GM23338 (cell line): ENCODE measurements around the gene VEGFC. TPM values are rescaled to one million over a fixed set of nuclear protein-coding genes. Genes with fewer than 3 reads are reported as not detected.
A peak's percentile ranks its signal among the peaks of the same experiment; 100 is the strongest.

Source experiments
- ATAC-seq: fragments of 200-7000 bp; cut with Tn5 transposase; 3 replicates; pipeline ENCODE4 v1.9.1; 2020
- DNase-seq: peaks from one replicate; pipeline ENCODE4 v3.0.0-alpha.2; 2015; ENCODE audit warnings: low spot score
- H2AFZ ChIP-seq: fragments of 200-600 bp; sonication (generic); 2 replicates; pipeline ENCODE4 v1.8.0; 2016; ENCODE audit warnings: antibody characterized with exemption, mild to moderate bottlenecking, moderate library complexity
- H3F3A ChIP-seq: fragments of 200-600 bp; sonication (generic); replicated peaks from 2 replicates; pipeline ENCODE4 v1.8.0; 2017; ENCODE audit warnings: antibody characterized with exemption, mixed run types, low read depth
- H3K27ac ChIP-seq: fragments of 200-600 bp; sonication (generic); 2 replicates; pipeline ENCODE4 v1.6.1; 2016; ENCODE audit warnings: low read depth
- H3K27me3 ChIP-seq: fragments of 200-600 bp; sonication (generic); 2 replicates; pipeline ENCODE4 v1.8.0; 2016; ENCODE audit warnings: mild to moderate bottlenecking, mixed run types, moderate library complexity; ENCODE audit not compliant: insufficient read depth
- H3K36me3 ChIP-seq: fragments of 200-600 bp; sonication (generic); 2 replicates; pipeline ENCODE4 v1.8.0; 2016; ENCODE audit warnings: mild to moderate bottlenecking; ENCODE audit not compliant: insufficient read depth
- H3K4me1 ChIP-seq: fragments of 200-600 bp; sonication (generic); 2 replicates; pipeline ENCODE4 v1.8.0; 2016; ENCODE audit warnings: mild to moderate bottlenecking, moderate library complexity; ENCODE audit not compliant: insufficient read depth
- H3K4me2 ChIP-seq: fragments of 200-600 bp; sonication (generic); 2 replicates; pipeline ENCODE4 v1.7.1; 2017; ENCODE audit warnings: mixed run types
- H3K4me3 ChIP-seq: fragments of 200-600 bp; sonication (generic); 2 replicates; pipeline ENCODE4 v1.6.1; 2016; ENCODE audit warnings: mixed run types
- H3K79me2 ChIP-seq: fragments of 200-600 bp; sonication (generic); replicated peaks from 2 replicates; pipeline ENCODE4 v1.8.0; 2017; ENCODE audit warnings: mild to moderate bottlenecking; ENCODE audit not compliant: insufficient read depth
- H3K9me2 ChIP-seq: fragments of 200-600 bp; sonication (generic); 2 replicates; pipeline ENCODE4 v1.8.0; 2017; ENCODE audit not compliant: insufficient read depth
- H4K20me1 ChIP-seq: fragments of 200-600 bp; sonication (generic); replicated peaks from 2 replicates; pipeline ENCODE4 v1.8.0; 2017; ENCODE audit warnings: mild to moderate bottlenecking; ENCODE audit not compliant: insufficient read depth
- H3K27ac Mint-ChIP-seq: 2 replicates; pipeline ENCODE4 v1.8.0; 2020; ENCODE audit warnings: inconsistent platforms, mild to moderate bottlenecking, moderate library complexity, mixed read lengths
- H3K27me3 Mint-ChIP-seq: 3 replicates; pipeline ENCODE4 v1.8.0; 2022; ENCODE audit warnings: low read depth, mild to moderate bottlenecking, moderate library complexity, mixed read lengths, inconsistent platforms; ENCODE audit not compliant: insufficient read depth, poor library complexity
- H3K36me3 Mint-ChIP-seq: 3 replicates; pipeline ENCODE4 v1.8.0; 2021; ENCODE audit warnings: low read depth, mild to moderate bottlenecking, inconsistent platforms, moderate library complexity, mixed read lengths
- H3K4me1 Mint-ChIP-seq: 3 replicates; pipeline ENCODE4 v1.8.0; 2020; ENCODE audit warnings: mild to moderate bottlenecking, inconsistent platforms, mixed read lengths
- H3K4me3 Mint-ChIP-seq: 3 replicates; pipeline ENCODE4 v1.8.0; 2021; ENCODE audit warnings: moderate library complexity, mild to moderate bottlenecking, inconsistent platforms, mixed read lengths
- H3K9me3 Mint-ChIP-seq: 3 replicates; pipeline ENCODE4 v1.8.0; 2020; ENCODE audit warnings: moderate library complexity, mild to moderate bottlenecking, inconsistent platforms, mixed read lengths
- POLR2AphosphoS5 ChIP-seq: IDR thresholded peaks from 2 replicates; pipeline ENCODE4 v1.6.1; 2016; ENCODE audit warnings: antibody characterized with exemption, low read depth
- STAT1 ChIP-seq: IDR thresholded peaks from one replicate; pipeline ENCODE4 v1.6.1; 2016; ENCODE audit warnings: antibody characterized with exemption; ENCODE audit not compliant: unreplicated experiment
- ZNF331 ChIP-seq: fragments of 250-450 bp; sonication (Bioruptor Pico); IDR thresholded peaks from 2 replicates; pipeline ENCODE4 v1.5.0; 2020; ENCODE audit warnings: low read depth, mild to moderate bottlenecking, moderate library complexity
- polyA plus RNA-seq: library from polyadenylated mRNA; unstranded; fragments of >200 nt; fragmentation: Nextera tagmentation; extraction: Ambion mirVana; gene quantifications from 2 replicates; pipeline ENCODE4 v1.2.1, GENCODE V29; 2016
- total RNA-seq: library from RNA; depleted of rRNA; stranded (reverse); fragments of >200 nt; shearing (Covaris generic); gene quantifications from 2 replicates; pipeline ENCODE4 v1.2.3, GENCODE V29; 2014
- TF ChIP-seq, protein P1 (sequence below): fragments of 250-450 bp; sonication (Bioruptor Pico); IDR thresholded peaks from 2 replicates; pipeline ENCODE4 v1.5.0; 2020; ENCODE audit warnings: mild to moderate bottlenecking, moderate library complexity
- TF ChIP-seq, protein P2 (sequence below): IDR thresholded peaks from 2 replicates; pipeline ENCODE4 v1.6.1; 2016; ENCODE audit warnings: antibody characterized with exemption

The VEGFC gene
- total and polyA plus RNA-seq, 2 experiments from 2014 or later: 0.87 to 1.1 TPM

DNA sequence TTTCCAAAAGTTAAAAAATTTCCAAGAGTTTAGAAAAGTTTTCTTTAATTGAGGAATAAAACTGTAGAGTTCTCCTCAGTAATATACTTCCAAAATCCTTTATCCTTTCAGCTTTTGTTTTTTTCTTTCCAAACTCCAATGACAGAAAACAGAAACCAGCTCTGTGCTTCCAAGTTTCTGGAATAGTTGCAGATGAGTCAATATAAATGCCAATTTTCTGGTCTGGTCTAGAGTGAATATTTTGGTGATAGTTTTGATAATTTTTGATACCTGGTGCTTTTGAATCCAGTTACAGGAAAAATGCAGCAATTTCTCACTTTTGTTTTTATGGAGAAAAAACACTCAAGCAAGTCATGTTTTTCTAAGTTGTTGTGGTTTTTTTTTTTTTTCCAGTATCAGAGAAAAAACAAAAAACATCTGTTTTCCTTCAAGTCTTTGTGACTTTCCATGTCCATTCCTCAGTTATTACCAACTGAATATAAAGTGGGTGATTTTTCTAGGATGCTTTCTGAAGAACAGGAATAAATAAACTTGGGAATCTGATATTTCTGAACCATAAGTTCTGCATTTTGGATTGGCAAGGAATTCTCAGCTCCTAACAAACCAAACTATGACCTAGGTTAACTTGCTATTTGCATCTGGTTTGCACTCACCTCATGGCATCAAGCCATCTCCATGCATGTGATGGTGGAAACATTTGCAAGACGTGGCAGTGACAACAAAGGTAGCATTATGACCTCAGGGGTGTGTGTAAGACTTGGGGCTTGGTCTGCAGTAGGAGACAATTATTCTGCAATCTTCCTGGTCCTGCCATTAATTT is 139.1 kb downstream of the VEGFC start (continued):
- TF ChIP-seq, protein P1, sequence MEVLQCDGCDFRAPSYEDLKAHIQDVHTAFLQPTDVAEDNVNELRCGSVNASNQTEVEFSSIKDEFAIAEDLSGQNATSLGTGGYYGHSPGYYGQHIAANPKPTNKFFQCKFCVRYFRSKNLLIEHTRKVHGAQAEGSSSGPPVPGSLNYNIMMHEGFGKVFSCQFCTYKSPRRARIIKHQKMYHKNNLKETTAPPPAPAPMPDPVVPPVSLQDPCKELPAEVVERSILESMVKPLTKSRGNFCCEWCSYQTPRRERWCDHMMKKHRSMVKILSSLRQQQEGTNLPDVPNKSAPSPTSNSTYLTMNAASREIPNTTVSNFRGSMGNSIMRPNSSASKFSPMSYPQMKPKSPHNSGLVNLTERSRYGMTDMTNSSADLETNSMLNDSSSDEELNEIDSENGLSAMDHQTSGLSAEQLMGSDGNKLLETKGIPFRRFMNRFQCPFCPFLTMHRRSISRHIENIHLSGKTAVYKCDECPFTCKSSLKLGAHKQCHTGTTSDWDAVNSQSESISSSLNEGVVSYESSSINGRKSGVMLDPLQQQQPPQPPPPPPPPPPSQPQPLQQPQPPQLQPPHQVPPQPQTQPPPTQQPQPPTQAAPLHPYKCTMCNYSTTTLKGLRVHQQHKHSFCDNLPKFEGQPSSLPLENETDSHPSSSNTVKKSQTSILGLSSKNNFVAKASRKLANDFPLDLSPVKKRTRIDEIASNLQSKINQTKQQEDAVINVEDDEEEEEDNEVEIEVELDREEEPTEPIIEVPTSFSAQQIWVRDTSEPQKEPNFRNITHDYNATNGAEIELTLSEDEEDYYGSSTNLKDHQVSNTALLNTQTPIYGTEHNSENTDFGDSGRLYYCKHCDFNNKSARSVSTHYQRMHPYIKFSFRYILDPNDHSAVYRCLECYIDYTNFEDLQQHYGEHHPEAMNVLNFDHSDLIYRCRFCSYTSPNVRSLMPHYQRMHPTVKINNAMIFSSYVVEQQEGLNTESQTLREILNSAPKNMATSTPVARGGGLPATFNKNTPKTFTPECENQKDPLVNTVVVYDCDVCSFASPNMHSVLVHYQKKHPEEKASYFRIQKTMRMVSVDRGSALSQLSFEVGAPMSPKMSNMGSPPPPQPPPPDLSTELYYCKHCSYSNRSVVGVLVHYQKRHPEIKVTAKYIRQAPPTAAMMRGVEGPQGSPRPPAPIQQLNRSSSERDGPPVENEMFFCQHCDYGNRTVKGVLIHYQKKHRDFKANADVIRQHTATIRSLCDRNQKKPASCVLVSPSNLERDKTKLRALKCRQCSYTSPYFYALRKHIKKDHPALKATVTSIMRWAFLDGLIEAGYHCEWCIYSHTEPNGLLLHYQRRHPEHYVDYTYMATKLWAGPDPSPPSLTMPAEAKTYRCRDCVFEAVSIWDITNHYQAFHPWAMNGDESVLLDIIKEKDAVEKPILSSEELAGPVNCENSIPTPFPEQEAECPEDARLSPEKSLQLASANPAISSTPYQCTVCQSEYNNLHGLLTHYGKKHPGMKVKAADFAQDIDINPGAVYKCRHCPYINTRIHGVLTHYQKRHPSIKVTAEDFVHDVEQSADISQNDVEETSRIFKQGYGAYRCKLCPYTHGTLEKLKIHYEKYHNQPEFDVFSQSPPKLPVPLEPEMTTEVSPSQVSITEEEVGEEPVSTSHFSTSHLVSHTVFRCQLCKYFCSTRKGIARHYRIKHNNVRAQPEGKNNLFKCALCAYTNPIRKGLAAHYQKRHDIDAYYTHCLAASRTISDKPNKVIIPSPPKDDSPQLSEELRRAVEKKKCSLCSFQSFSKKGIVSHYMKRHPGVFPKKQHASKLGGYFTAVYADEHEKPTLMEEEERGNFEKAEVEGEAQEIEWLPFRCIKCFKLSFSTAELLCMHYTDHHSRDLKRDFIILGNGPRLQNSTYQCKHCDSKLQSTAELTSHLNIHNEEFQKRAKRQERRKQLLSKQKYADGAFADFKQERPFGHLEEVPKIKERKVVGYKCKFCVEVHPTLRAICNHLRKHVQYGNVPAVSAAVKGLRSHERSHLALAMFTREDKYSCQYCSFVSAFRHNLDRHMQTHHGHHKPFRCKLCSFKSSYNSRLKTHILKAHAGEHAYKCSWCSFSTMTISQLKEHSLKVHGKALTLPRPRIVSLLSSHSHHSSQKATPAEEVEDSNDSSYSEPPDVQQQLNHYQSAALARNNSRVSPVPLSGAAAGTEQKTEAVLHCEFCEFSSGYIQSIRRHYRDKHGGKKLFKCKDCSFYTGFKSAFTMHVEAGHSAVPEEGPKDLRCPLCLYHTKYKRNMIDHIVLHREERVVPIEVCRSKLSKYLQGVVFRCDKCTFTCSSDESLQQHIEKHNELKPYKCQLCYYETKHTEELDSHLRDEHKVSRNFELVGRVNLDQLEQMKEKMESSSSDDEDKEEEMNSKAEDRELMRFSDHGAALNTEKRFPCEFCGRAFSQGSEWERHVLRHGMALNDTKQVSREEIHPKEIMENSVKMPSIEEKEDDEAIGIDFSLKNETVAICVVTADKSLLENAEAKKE (CRISPR knock-in tag): no peak
- TF ChIP-seq STAT1: no peak
- TF ChIP-seq ZNF331 (CRISPR knock-in tag): no peak

DNA sequence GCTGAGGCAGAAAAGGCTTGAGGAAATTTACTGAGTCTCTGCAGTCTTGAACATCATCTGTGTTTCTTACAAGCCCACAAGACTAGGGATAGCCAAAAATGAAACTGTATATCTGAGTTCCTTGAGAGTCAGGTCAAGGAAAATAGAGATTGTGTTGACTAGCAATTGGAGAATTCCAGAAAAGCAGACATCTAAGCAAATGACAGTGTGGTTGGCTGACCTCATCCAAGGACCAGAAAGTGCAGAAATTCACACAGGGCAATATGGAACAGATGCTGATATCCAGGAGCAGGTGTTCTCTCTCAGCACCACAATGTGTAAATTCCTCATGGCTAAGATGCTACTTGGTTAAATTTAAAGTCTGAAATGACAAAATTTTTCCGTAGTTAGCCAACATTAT is 146.4 kb downstream of the VEGFC start:
- Histone ChIP-seq H3K36me3 (no peaks in the 10 kb centered on the region), H3K4me1 (no peaks in the 10 kb centered on the region), H2AFZ (peak overlapping the region; percentile 60; the same call in 1 of the 2 replicates), H4K20me1 (no peaks in the 10 kb centered on the region), H3K27me3 (no peaks in the 10 kb centered on the region), H3F3A (no peaks in the 10 kb centered on the region), H3K27ac (no peak overlapping the region), H3K4me2 (no peak overlapping the region), H3K4me3 (no peak overlapping the region), H3K9me2 (no peaks in the 10 kb centered on the region), H3K79me2 (no peaks in the 10 kb centered on the region)
- H3K4me3 Mint-ChIP-seq: no peak overlapping the region
- no peaks in the 10 kb centered on the region for H3K27me3 Mint-ChIP-seq
- H3K27ac Mint-ChIP-seq: no peak overlapping the region
- DNase-seq (no peak), ATAC-seq (no peak)
- H3K9me3 Mint-ChIP-seq: no peaks in the 10 kb centered on the region
- no peaks in the 10 kb centered on the region for H3K4me1 Mint-ChIP-seq
- no peak for TF ChIP-seq POLR2AphosphoS5
- TF ChIP-seq, protein P1 (CRISPR knock-in tag): no peak
- TF ChIP-seq, protein P2, sequence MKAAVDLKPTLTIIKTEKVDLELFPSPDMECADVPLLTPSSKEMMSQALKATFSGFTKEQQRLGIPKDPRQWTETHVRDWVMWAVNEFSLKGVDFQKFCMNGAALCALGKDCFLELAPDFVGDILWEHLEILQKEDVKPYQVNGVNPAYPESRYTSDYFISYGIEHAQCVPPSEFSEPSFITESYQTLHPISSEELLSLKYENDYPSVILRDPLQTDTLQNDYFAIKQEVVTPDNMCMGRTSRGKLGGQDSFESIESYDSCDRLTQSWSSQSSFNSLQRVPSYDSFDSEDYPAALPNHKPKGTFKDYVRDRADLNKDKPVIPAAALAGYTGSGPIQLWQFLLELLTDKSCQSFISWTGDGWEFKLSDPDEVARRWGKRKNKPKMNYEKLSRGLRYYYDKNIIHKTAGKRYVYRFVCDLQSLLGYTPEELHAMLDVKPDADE: no peak
- no peaks in the 10 kb centered on the region for H3K36me3 Mint-ChIP-seq
